Chondrocyte (in vitro differentiated cells): Measurements from ENCODE around the gene VSTM4. TPM values are rescaled to one million over a fixed set of nuclear protein-coding genes. Genes with fewer than 3 reads are reported as not detected.

Source experiments
- DNase-seq: peaks from one replicate; pipeline ENCODE4 v3.0.0; 2021; ENCODE audit warnings: mixed read lengths, low spot score
- H3K27ac Mint-ChIP-seq: one replicate; pipeline ENCODE4 v1.8.0; 2021; ENCODE audit warnings: mild to moderate bottlenecking, moderate library complexity, mixed read lengths; ENCODE audit not compliant: unreplicated experiment
- H3K27me3 Mint-ChIP-seq: 2 replicates; pipeline ENCODE4 v1.8.0; 2021; ENCODE audit warnings: low read depth, mixed read lengths
- H3K36me3 Mint-ChIP-seq: 2 replicates; pipeline ENCODE4 v1.8.0; 2021; ENCODE audit warnings: low read depth, mixed read lengths
- H3K4me1 Mint-ChIP-seq: 2 replicates; pipeline ENCODE4 v1.8.0; 2021; ENCODE audit warnings: low read depth, mild to moderate bottlenecking, mixed read lengths
- H3K4me3 Mint-ChIP-seq: one replicate; pipeline ENCODE4 v1.8.0; 2021; ENCODE audit warnings: mild to moderate bottlenecking, moderate library complexity, mixed read lengths; ENCODE audit not compliant: unreplicated experiment
- H3K9me3 Mint-ChIP-seq: 2 replicates; pipeline ENCODE4 v1.8.0; 2021; ENCODE audit warnings: low read depth, mixed read lengths
- CTCF ChIP-seq: fragments of 200-600 bp; sonication (generic); IDR thresholded peaks from 2 replicates; pipeline ENCODE4 v1.5.0; 2021; ENCODE audit warnings: antibody characterized with exemption, mild to moderate bottlenecking, moderate library complexity
- total RNA-seq: library from RNA; stranded (reverse); gene quantifications from 3 replicates; pipeline ENCODE4 v1.2.1, GENCODE V29; 2021

VSTM4 gene
- total RNA-seq, 1 donor from 2014 or later = 7.2 TPM

- Mint-ChIP-seq H3K4me1 (peaks cover 8% of the 10 kb centered on the region), H3K27me3 (peaks cover 3% of the 10 kb centered on the region), H3K9me3 (no peaks in the 10 kb centered on the region), H3K4me3 (no peak overlapping the region), H3K36me3 (no peaks in the 10 kb centered on the region), H3K27ac (no peak overlapping the region)
- no peak for TF ChIP-seq CTCF
- DNase-seq = no peak
Observed at GRCh38 chr10:49005270-49005669, 110.1 kb downstream of the VSTM4 start.

- Mint-ChIP-seq H3K9me3 (peaks cover 3% of the 10 kb centered on the region), H3K27me3 (peaks cover 2% of the 10 kb centered on the region), H3K4me3 (no peak overlapping the region), H3K36me3 (no peaks in the 10 kb centered on the region), H3K4me1 (no peaks in the 10 kb centered on the region), H3K27ac (no peak overlapping the region)
- no peak for TF ChIP-seq CTCF
- DNase-seq = no peak
Observed at GRCh38 chr10:49001870-49002672, 113.3 kb downstream of the VSTM4 start.

GRCh38 chr10:49001402-49001801 lies 113.9 kb downstream of the VSTM4 start:
- TF ChIP-seq CTCF = no peak
- H3K27me3 Mint-ChIP-seq = peaks cover 2% of the 10 kb centered on the region

GRCh38 chr10:49000437-49001398 lies 114.6 kb downstream of the VSTM4 start:
- H3K4me1 Mint-ChIP-seq = no peaks in the 10 kb centered on the region
- H3K27ac Mint-ChIP-seq = no peak overlapping the region
- peaks cover 3% of the 10 kb centered on the region for H3K9me3 Mint-ChIP-seq
- H3K27me3 Mint-ChIP-seq = peaks cover 2% of the 10 kb centered on the region
- no peak for DNase-seq
- H3K4me3 Mint-ChIP-seq = no peak overlapping the region
- no peak for TF ChIP-seq CTCF
- H3K36me3 Mint-ChIP-seq = no peaks in the 10 kb centered on the region

More at GRCh38 chr10:49001402-49001801, 113.9 kb downstream of the VSTM4 start:
- H3K27ac Mint-ChIP-seq = no peak overlapping the region
- DNase-seq = no peak
- H3K4me1 Mint-ChIP-seq = no peaks in the 10 kb centered on the region
- H3K4me3 Mint-ChIP-seq = no peak overlapping the region
- H3K36me3 Mint-ChIP-seq = no peaks in the 10 kb centered on the region
- H3K9me3 Mint-ChIP-seq = peaks cover 3% of the 10 kb centered on the region

GRCh38 chr10:48999346-48999745 lies 116.0 kb downstream of the VSTM4 start:
- Mint-ChIP-seq H3K36me3 (no peaks in the 10 kb centered on the region), H3K9me3 (peaks cover 3% of the 10 kb centered on the region), H3K27me3 (peaks cover 2% of the 10 kb centered on the region), H3K4me1 (no peaks in the 10 kb centered on the region), H3K4me3 (no peak overlapping the region), H3K27ac (no peak overlapping the region)
- no peak for TF ChIP-seq CTCF
- no peak for DNase-seq
